ENCODE data around the gene HMOX1.
A peak's percentile ranks its signal among the peaks of the same experiment; 100 is the strongest.
"Not testable (repeated sequence)": the region's sequence is repeated elsewhere in the genome, so short reads cannot be mapped to it uniquely, and the experiment has no call there.

The HMOX1 gene

DNA sequence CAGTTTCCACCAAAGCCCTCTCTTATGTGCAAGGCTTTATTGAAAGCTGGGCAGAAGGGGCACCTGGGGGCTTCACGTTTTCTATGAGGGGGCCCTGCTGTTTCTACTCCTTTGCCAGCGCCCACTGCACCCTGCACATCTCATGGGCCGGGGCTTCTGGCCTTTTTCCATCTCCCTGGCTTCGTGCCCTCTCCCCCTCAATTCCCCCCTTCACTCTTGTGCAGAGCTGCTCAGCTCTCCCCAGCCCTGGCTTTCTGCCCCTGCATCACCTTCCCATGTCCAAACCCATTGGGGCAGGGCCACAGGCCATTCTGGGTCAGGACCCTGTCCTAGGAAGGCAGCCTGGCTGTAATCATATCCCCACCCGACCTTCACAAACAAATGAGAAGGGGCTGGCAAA lies 55.5 kb downstream of the HMOX1 start:
- DNase-seq: no peak

DNA sequence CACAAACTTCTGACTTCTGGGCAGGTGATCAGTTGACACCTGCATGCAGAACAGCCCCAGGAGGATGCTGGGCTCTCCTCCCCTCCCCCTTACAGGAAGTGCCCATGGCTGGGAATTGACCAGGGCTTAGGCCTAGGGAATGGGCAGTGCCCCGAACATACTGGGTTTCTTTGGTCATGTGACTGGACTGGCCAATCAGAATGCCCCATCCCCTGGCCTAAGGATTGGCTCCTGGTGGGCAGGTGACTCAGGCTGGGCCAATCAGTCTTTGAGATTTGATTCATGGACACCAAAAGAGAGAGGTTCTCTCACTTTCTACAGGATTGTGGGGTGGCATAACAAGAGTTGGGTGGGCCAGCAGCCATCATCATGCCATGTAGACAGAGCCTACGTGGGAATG lies 56.2 kb downstream of the HMOX1 start:
- DNase-seq: no peak

DNA sequence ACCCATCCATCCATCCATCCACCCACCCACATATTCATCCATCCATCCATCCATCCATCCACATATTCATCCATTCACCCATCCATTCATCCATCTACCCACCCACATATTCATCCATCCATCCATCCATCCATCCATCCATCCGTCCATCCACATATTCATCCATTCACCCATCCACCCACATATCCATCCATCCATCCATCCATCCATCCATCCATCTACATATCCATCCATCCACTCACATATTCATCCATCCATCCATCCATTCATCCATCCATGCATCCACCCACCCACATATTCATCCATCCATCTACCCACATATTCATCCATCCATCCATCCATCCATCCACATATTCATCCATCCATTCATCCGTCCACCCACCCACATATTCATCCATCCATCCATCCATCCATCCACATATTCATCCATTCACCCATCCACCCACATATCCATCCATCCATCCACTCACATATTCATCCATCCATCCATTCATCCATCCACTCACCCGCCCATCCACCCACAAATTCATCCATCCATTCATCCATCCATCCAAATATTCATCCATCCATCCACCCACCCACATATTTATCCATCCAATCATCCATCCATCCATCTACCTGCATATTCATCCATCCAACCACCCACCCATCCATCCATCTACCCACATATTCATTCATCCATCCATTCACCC lies 57.9 kb downstream of the HMOX1 start:
- DNase-seq: not testable (repeated sequence)

DNA sequence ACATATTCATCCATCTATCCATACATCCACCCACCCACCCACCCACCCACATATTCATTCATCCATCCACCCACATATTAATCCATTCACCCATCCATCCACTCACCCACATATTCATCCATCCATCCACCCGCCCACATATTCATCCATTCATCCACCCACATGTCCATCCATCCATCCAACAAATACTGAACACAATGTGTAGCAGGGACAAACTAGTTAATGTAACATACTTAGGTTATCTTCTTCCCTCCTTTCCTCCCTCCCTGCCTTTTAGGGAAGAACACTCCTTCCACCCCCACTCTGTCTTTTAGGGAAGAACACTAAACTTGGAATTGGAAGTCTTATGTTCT lies 58.4 kb downstream of the HMOX1 start:
- peak in 1 of 2 donors; percentile 5 for DNase-seq

DNA sequence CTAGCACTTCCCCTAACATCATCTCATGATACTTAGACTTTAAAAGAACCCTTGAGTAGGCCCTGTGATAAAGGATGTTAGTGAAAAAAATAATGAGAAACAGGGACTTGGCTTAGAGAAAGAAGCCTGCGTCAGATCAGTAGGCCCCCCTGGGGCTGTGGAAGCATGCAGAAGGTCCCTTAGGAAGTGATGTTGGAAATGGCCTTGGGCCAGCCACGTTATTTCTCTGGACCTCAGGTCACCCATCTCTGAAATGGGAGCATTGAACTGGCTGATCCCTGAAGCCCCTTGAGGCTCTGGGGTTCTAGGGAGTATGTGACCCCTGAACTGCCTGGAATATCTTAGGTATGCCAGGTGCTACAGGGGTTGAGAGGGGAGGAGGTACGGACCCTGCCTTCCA lies 59.2 kb downstream of the HMOX1 start:
- no peak for DNase-seq

DNA sequence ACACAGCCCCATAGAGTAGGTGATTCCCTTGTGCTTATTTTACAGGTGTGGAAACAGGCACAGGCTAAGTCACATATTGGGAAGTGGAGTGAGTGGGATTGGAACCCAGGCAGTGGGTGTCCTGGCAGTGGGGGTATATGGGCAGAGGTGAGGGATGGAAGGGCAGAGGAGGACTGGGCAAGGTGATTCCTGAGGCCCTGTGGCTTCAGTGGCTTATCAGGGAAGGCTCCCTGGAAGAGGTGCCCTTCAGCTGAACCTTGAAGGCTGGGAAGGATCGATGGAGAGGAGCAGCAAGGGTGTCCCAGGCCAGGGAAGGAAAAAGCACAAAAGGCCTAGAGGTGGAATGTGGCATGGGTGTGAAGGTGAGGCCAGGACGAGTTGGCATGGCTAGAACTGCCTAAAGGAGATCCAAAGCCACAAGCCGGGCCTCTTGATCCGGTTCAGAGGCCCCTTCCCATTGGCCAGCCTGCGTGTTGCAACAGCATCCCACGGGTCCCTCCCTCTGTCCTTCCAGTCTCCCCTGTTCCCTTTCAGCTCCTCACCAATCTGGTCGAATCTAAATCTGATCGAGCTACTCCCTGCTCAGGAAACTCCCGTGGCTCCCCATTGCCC lies 60.7 kb downstream of the HMOX1 start:
- no peak for DNase-seq

DNA sequence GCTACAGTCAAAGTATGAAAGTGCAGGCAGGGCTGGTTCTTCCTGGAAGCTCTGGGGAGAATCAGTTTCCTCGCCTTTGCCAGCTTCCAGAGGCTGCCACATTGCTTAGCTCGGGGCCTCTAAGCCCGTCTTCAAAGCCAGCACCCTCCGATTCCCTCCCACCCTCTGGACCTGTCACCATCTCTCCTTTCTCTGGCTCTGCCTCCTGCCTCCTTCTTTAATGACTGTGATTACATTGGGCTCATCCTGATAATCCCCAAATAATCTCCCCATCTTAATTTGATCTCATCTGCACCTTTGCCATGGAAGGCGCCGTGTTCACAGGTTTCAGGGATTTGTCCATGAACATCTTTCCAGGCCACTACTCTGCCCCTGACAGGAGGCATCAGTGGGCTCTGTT lies 61.6 kb downstream of the HMOX1 start:
- no peak for DNase-seq

DNA sequence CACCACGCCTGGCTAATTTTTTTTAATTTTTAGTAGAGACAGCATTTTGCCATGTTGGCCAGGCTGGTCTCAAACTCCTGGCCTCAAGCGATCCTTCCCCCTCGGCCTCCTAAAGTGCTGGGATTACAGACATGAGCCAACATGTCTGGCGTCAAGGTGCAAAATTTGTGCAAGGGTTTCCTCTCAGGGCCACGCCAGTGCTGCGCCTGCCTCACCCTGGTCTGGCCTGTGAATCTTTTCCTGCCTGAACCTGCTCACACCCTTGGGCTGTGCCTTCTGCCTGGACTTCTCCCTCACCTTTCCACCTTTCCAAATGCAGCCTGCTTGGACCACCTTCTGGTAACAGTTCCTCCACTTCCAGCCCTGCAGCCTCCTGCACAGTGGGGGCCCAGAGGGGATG lies 62.4 kb downstream of the HMOX1 start:
- DNase-seq: no peak

Measured in inflammatory macrophage (primary cell).